Breast epithelium (tissue), 4 donors: ENCODE data around the gene CNMD. TPM values are rescaled to one million over a fixed set of nuclear protein-coding genes. Genes with fewer than 3 reads are reported as not detected.

ENCODE experiments used
- DNase-seq, 2 donors: peaks; one replicate each; pipeline ENCODE4 v3.0.0-alpha.2; 2019; ENCODE audit warnings: low spot score in 2 of 2
- H3K27ac ChIP-seq, 2 donors: fragments of 200-600 bp; sonication (generic) in 1 of 2; one replicate each; pipeline ENCODE4 v1.5.1; 2016 to 2019; ENCODE audit warnings: mild to moderate bottlenecking in 1 of 2
- H3K27me3 ChIP-seq, 2 donors: fragments of 200-600 bp; sonication (generic) in 1 of 2; one replicate each; pipeline versions ENCODE4 v1.5.1 to v1.6.0; 2017 to 2019; ENCODE audit warnings: control low read depth in 1 of 2, mild to moderate bottlenecking in 1 of 2
- H3K36me3 ChIP-seq: fragments of 200-600 bp; one replicate; pipeline ENCODE4 v1.5.1; 2019
- H3K4me1 ChIP-seq, 2 donors: fragments of 200-600 bp; sonication (generic); one replicate each; pipeline ENCODE4 v1.5.1; 2016 to 2019; ENCODE audit warnings: control low read depth in 1 of 2
- H3K4me3 ChIP-seq, 3 donors: fragments of 200-600 bp; sonication (generic); 1 replicate in 2 of 3; 2 replicates in 1 of 3; pipeline ENCODE4 v1.5.1; 2016 to 2019; ENCODE audit warnings: mild to moderate bottlenecking in 3 of 3, moderate library complexity in 2 of 3
- H3K9me3 ChIP-seq, 2 donors: fragments of 200-600 bp; sonication (generic) in 1 of 2; one replicate each; pipeline ENCODE4 v1.5.1; 2016 to 2019; ENCODE audit warnings: control low read depth in 1 of 2
- CTCF ChIP-seq, 3 donors: fragments of 450-650 bp; IDR thresholded peaks; one replicate each; pipeline ENCODE4 v1.5.1; 2016 to 2017; ENCODE audit warnings: antibody characterized with exemption in 3 of 3, mild to moderate bottlenecking in 3 of 3, moderate library complexity in 3 of 3
- POLR2A ChIP-seq: fragments of 450-650 bp; IDR thresholded peaks from one replicate; pipeline ENCODE4 v1.6.1; 2016; ENCODE audit warnings: antibody characterized with exemption, mild to moderate bottlenecking, moderate library complexity
- POLR2AphosphoS5 ChIP-seq, 3 donors: sonication (generic); formaldehyde crosslinking; IDR thresholded peaks; one replicate each; pipeline ENCODE4 v1.6.1; 2017; ENCODE audit warnings: antibody characterized with exemption in 3 of 3
- intact Hi-C: fragments of 100-400 bp; cut with DNase I; formaldehyde crosslinking; loops from one replicate; pipeline ENCODE4 v1.15.1; 2023; ENCODE audit warnings: low total_unique reads
- total RNA-seq, 3 donors: library from RNA; depleted of rRNA; stranded (reverse); fragments of >200 nt; gene quantifications; one replicate each; pipeline ENCODE4 v1.1.0, GENCODE V29; 2016

Gene CNMD
- total RNA-seq, 3 donors from 2014 or later = 0.29 to 0.96 TPM; not detected in 1

- H3K9me3 ChIP-seq = no peaks in the 10 kb centered on the region
- intact Hi-C loops = no loop called here
- no peaks in the 10 kb centered on the region for H3K4me1 ChIP-seq
- no peak for TF ChIP-seq POLR2AphosphoS5 (IDR thresholded peaks at IDR 0.05)
- TF ChIP-seq POLR2A = no peak
- TF ChIP-seq CTCF (IDR thresholded peaks at IDR 0.05) = no peak
- H3K36me3 ChIP-seq = no peaks in the 10 kb centered on the region
- H3K4me3 ChIP-seq = no peak overlapping the region
- H3K27ac ChIP-seq = no peak overlapping the region
- no peaks in the 10 kb centered on the region for H3K27me3 ChIP-seq
- no peak for DNase-seq
Observed at GRCh38 chr13:52780092-52780491, 40.5 kb upstream of the CNMD start.

- H3K27ac ChIP-seq = no peak overlapping the region
- H3K4me1 ChIP-seq = no peaks in the 10 kb centered on the region
- H3K4me3 ChIP-seq = no peak overlapping the region
- H3K36me3 ChIP-seq = no peaks in the 10 kb centered on the region
- no peak for DNase-seq
- no peak for TF ChIP-seq CTCF (IDR thresholded peaks at IDR 0.05)
- no peak for TF ChIP-seq POLR2AphosphoS5 (IDR thresholded peaks at IDR 0.05)
- TF ChIP-seq POLR2A = no peak
- H3K9me3 ChIP-seq = no peaks in the 10 kb centered on the region
- intact Hi-C loops = no loop called here
- H3K27me3 ChIP-seq = no peaks in the 10 kb centered on the region
Observed at GRCh38 chr13:52779103-52779502, 39.5 kb upstream of the CNMD start.

- intact Hi-C loops = no loop called here
- Histone ChIP-seq H3K4me1 (no peaks in the 10 kb centered on the region), H3K27ac (no peak overlapping the region), H3K4me3 (no peak overlapping the region), H3K36me3 (no peaks in the 10 kb centered on the region), H3K9me3 (no peaks in the 10 kb centered on the region), H3K27me3 (no peaks in the 10 kb centered on the region)
- DNase-seq = no peak
- TF ChIP-seq POLR2AphosphoS5 (IDR thresholded peaks at IDR 0.05) (no peak), POLR2A (no peak), CTCF (IDR thresholded peaks at IDR 0.05) (no peak)
Observed at GRCh38 chr13:52776726-52777125, 37.1 kb upstream of the CNMD start.

GRCh38 chr13:52775511-52775910 lies 35.9 kb upstream of the CNMD start:
- Histone ChIP-seq H3K27me3 (no peaks in the 10 kb centered on the region), H3K4me3 (no peak overlapping the region), H3K4me1 (no peaks in the 10 kb centered on the region), H3K36me3 (no peaks in the 10 kb centered on the region), H3K9me3 (no peaks in the 10 kb centered on the region), H3K27ac (no peak overlapping the region)
- DNase-seq = no peak
- intact Hi-C loops = no loop called here
- TF ChIP-seq POLR2A (no peak), CTCF (IDR thresholded peaks at IDR 0.05) (no peak), POLR2AphosphoS5 (IDR thresholded peaks at IDR 0.05) (no peak)

- no peaks in the 10 kb centered on the region for H3K27me3 ChIP-seq
- H3K27ac ChIP-seq = no peak overlapping the region
- DNase-seq = no peak
- H3K36me3 ChIP-seq = no peaks in the 10 kb centered on the region
- intact Hi-C loops = no loop called here
- H3K9me3 ChIP-seq = no peaks in the 10 kb centered on the region
- H3K4me1 ChIP-seq = no peaks in the 10 kb centered on the region
- no peak for TF ChIP-seq CTCF (IDR thresholded peaks at IDR 0.05)
- TF ChIP-seq POLR2A = no peak
- TF ChIP-seq POLR2AphosphoS5 (IDR thresholded peaks at IDR 0.05) = no peak
- H3K4me3 ChIP-seq = no peak overlapping the region
Observed at GRCh38 chr13:52767949-52768516, 28.4 kb upstream of the CNMD start.
